Effector CD4-positive, alpha-beta T cell (primary cell): ENCODE measurements around the gene ARHGEF12.
"Not testable (repeated sequence)": the region's sequence is repeated elsewhere in the genome, so short reads cannot be mapped to it uniquely, and the experiment has no call there.

Source experiments
- DNase-seq: peaks from one replicate; pipeline ENCODE4 v3.0.0-alpha.2; 2020

ARHGEF12 gene

DNA sequence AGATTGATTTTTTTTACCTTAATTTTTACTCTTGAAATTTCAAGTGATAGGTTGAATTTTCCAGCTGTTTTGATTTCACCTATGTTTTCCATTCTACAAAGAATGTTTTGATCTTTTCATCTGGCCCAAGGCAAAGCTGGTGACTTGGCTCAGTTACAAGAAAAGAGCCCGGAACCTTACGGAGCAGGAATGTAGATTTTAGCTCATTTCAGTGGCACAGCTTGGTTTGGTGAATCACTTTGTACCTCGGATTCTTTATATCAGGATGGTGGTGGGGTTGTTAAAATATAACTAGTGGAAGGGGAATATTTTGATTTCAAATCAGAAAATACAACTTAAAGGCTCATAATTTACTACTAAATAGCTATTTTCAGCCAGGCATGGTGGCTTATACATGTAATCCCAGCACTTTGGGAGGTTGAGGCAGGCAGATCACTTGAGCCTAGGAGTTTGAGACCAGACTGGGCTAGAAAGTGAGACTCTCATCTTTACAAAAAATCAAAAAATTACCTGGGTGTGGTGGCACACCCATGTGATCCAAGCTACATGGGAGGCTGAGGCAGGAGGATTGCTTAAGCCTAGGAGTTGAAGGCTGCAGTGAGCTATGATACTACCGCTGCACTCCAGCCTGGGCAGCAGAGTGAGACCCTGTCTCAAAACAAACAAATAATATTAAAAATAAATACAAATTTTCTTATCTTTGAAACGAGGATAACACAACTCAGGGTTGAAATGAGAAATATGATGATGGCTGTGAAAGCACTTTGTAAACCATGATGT, 166.0 kb downstream of the ARHGEF12 start:
- no peak for DNase-seq

DNA sequence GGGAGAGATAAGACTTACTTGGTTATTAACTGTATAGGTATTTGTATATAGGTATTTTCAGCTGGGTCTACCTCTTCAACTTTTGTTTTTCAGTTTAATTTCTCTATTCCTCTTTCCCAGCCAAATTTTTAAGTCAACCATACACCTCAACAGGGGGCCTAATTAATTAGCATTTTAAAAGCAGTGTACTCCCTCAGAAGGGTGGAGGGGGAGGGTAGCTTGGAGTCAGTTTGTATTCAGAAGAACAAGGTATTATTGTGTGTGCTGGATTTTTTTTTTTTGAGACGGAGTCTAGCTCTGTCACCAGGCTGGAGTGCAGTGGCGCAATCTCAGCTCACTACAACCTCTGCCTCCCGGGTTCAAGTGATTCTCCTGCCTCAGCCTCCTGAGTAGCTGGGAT, 167.3 kb downstream of the ARHGEF12 start:
- not testable (repeated sequence) for DNase-seq

DNA sequence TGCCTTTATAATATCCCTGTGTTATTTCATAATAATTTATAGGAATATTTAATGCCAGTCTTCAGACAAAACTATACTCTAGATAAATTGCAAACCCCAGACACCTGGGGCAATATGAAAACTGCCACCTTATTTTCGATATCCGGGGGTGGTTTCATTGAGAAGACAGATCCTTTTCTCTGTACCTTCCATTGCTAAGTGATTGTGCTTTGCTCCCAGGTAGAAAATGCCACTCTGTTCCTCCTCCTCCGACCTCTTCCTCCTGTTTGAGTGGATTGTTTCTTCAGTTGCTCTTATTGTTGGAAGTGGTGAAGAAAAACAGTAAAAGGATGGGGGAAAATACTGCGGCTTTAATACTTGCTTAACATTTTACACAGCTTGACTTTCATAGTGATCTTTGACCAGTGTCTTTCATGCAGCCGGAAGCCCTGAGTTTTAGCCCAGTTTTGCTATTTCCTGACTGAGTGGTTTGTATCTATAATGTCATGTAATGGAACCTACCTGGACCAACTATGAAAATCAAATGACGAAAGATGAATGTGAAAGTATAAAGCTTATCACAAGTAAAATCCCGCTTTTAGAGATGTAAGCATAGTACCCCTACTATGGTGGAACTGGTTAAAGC, 169.7 kb downstream of the ARHGEF12 start:
- DNase-seq = no peak

DNA sequence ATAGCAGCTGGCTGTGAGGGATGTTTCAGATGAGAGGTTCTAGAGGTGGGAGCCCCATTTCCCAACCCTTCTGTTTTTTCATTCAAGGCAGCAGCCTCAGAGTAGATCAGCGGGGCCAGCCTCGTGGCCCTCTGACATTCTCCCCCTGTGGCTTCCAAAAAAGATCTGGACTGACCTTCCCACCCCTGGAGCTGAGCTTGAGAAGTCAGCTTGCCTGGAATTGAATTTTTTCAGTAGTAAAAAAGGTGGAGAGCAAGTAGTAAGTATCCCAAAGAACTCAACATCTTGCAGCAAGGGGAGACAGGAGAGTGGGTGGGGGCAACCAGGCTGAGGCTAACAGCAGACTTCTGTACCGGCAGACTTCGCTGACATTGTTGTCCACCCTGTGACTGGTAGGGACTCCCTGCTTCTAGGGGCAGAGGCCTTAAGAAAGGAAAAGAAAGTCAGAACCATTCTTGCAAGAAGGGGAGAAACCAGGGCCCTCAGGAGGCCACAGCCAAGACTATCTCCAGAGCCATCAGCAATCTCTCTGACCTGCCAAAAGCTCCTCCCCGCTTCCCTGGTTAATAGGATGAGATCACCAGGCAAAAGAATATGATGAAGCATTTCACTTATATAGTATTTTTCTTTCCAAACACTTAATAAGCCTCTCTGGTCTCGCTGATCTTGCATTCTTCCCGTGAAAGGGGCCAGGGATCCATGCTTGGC, 173.3 kb downstream of the ARHGEF12 start:
- no peak for DNase-seq

DNA sequence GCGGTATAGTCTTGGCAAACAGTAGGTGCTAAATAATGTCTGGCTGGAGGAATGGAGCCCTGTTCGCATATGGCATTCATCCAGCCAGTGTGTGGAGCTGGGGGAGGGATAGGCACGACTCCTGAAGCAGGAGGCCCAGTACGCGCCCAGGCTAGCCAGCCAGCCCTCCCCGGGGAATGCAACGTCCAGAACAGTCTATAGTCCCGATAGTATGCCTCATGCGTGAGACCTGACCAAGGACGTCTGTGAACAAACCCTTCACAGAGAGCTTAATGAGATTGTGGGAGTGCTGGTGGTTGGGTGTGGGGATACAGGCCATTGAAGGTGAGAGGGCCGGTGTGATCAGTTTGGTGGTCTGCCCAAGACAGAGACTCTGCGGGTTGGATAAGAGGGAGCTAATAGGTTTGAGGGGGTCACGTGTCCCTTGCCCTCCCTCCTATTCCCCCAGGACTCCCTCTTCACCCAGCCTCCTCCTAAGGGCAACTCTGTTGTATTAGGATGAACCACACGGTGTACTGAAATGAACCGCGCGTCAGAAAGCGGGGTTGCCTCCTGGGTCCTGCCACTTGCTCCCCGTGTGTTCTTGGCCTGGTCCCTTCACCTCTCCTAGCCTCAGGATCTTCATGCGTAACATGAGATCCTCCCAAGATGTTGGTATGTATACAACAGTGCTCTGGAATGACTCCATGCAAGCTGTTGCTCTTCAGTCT, 174.3 kb downstream of the ARHGEF12 start:
- DNase-seq = no peak

DNA sequence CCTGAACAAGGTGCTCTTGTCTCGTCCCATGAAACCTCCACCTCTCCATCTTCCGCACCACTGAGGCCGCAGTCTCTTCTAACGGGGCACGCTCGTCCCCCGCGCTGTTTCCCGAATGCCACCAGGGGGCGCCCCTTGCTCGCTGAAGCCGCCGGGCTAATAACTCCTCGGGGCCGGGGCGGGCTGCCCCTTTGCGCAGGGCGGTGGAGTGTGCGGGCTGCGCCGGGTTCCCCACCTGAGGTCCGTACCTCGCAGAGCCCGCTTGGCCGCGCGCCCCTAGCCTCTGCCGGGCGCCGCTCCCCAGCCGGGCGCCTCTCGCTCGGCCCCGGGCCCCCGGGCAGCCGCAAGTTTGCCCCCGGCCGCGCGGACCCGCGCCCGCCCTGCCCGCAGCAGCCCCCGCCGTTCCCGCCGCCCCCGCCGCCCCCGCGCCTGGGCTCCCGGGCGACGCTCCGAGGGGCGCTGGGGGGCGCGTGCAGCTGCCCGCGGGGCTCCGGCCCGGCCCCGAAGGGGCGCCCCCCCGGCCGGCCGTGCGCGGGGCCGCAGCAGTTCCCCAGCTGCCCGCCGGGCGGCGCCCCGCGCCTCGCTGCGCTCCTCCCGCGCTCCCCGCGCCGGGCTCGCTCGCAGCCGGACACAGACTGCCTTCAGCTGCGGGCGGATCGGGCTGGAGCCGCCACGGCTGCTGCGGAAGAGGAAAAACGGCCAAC, 175.1 kb downstream of the ARHGEF12 start, which contains the start of gene GRIK4:
Gene GRIK4 (plus strand): TSS at position 633 of the 704 bp plus-strand sequence. CDS start 148,571 bp downstream, outside the sequence.
- DNase-seq = peak; percentile 50

DNA sequence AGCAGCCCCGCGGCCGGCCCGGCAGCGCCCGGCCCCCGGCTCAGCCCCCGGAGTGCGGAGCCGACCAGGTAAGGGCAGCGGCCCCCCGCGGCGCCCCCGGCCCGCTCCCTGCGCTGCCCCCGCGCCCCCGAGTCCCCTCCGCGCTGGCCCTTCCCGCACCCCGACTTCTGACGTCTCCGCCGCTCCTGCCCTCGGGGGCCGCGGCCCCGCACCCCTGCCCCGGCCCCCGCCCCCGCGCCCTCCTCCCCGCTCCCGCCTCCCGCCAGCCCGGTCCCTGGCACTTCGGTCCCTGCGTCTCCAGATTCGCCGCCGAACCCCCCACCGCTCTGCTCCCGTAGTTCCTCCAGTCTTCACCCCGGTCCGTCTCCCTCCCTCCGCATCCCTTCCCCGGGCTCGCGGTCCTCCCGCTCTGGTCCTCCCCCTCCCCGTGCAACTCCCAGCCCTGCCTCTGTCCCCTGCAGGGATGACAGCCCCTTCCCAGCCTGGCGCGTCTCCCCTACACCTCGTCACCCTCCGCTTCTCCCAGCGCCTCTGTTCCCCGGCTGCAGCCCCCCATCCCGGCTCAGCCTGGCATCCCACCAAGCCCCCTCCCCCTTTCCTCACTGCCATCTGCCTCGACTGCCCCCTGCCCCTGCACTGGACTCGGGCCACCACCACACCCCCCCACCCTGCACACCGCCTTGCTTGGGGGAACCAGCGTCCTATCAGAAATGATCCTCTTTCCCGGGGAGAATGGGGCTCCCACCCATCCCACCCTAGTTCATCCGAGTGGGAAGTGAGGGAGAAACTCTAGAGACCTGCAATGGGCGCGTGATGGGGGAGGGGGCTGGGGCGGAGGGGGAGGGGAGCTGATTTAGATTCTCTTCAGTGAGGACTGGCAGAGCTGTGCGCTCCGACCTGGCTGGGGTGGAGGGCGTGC, 175.9 kb downstream of the ARHGEF12 start:
- no peak for DNase-seq

DNA sequence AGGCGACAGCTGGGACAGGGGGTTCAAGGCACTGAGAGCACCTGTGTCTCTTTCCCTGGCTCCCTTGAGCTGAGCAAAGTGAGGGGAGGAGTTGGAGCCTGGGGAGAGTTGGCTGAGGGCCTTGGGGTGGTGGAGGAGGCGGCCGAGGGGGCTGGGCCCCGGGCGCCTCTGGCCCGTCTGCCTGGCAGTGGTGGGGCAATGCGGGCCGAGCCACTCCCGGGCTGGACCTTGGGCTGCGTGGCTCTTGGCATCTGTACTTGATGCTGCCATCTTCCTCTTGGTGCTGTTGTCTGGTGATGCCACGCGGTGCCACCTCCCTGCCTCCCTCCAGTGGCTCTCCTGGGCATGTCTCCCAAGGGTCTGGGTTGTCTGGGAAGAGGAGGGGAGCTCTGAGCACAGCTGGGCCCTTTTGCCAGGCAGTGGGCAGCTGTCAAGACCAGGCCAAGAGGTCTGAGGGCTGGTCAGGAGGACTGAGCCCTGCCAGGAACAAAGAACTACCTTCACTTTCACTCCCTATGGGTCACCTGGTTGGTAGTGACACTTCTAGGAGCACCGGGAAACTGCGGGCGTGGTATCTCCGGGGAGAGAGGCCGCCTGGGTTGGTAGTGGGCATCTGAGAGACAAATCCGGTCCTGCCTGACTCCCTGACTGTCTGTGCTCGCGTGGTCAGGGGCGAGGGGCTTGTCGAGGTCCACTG, 176.7 kb downstream of the ARHGEF12 start:
- no peak for DNase-seq

DNA sequence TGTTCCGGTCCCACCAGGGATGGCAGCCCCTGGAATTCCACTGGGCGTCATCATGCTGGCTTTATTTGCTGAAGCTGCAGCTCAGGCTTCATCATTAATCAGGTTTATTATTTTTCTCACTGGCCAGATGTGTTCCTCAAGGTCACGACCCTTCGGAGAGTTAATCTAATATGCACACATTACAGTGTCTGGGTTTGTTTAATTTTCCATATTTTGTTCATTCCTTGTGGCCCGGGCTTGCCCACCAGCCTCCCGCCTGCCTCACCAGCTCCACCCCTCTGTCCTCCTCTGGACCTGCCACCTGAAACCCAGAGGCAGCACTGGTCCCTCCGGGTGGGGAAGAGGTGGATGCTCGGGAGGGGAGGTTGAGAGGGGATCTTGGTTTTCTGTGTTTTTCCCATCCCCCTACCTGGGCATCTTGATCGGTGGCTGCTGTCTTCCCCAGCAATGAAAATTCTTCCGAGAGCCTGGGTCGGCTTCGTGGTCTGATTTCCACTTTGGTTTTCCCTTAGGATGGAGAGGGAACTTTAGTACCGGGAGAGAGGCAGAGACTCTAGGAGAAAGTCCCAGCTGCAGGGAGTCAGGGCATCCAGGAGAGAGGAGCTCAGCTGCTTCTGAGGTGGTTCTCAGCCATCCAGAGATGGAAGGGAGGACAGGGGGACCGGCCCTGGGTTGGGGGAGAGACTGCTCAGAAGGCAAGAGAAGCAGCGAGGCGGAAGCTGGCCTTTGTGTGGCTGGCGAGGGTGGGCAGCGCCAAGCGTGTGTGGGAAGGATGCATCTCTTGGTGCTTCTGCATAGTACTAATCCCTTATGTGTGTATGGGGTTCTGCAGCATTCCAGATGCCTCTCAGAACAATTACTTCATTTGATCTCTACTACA, 177.5 kb downstream of the ARHGEF12 start:
- no peak for DNase-seq

DNA sequence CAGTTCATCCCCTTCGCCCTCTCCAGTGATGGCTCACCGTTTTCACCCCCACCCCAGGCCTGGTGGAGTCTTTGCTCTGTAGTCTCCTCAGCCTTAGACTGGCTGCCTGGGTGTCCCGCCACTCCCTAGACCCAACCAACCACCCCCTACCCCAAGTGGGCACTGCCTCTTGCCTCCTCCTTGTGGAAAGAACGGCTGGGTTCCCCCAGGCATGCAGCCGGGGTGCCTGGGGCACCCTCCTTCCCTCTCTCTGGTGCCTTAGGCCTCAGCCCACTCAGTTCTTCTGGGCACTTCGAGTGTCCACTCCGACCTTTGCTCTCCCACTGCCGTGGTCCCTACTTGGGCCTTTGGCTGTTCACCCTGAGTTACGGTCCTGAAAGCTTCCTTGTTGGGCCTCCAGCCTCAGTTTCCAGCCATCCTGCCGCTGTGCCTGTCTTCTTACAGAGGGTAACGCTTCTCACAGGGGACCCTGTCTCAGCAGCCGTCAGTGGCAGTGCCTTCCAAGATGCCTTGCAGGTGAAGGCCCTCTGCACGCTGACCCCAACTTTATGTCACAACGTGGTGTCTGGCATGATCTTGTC, 178.4 kb downstream of the ARHGEF12 start:
- no peak for DNase-seq

DNA sequence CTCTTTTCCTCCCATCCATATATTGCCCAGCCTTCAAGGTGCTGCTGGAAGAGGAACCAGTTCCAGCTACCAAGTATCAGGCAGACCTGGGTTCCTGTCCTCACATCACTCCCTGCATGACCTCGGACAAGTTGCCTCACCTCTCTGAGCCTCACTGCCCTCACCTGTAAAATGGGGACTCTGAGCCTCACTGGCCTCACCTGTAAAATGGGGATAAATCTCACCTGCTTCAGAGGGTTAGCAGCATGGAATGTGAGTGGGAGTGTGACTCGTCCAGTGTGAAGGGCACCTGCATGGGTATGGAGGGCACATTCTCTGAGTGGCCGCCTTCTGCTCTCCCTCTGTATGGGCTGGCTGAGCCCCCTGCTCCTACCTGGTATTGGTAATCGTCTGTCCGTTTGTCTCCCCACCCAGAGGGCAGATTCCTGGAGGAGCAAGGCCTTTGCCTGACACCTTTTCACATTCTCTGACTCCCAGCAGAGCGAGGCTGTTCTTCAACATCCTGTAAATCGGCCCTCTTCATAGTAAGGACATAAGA, 179.0 kb downstream of the ARHGEF12 start:
- DNase-seq = no peak

DNA sequence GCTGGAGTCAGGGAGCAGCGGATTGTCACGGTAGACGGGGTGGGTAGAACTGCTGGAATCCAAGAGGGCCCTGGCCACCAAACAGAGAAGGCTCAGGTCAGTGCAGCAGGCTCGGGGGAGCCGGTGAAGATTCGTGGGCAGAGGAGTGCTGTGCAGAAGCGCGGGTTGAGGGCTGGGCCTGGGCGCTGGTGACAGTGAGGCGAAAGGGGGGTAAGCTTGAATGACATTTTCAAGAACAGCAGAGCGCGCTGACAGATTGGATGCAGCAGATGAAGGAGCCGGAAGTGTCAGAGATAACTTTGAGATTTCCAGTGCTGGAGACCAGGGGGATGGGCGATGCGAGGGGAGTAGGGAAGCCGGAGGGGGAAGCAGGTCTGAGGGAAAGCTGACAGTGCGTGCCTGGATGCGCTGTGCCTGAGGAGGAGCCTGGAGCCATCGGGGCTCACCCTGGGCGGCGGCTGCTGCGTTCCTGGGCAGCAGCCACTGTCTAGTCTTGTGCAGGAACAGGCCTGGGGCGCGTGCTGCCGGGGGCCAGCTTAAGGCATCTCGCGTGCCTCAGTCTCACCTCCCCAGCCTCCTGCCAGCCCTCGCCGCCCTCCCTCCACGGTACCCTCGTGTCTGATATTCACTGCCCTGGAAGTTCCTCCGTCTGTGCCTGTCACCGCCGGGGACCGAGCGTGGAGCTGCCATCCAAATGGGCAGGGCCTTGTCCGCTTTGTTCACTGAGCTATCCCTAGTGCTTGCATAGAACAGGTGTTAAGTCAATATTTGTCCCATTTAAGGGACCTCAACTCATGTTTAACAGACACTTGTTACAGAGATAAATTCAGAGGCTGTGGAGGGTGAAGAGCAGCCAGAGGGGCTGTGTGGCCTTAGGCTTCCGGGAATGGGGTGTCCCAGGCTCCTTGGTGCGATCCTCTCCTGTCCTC, 180.5 kb downstream of the ARHGEF12 start:
- no peak for DNase-seq

DNA sequence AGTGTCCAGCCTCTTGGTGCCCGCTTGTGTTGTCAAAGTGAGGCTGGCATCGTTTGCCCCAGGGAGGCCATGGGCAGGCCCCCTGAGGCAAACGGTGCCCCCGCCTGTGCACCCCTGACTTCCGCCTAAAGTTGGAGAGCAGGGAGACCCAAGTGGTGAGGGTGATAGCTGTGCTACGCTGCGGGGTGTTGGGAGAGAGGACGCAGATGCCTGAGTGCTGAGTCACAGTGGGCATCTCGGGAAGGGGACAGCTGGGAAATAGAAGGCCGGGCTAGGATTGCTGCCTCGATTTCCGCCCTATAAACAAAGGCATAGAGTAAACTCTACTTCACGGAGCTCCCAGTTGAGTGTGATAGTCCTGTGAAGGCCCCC, 181.2 kb downstream of the ARHGEF12 start:
- DNase-seq = no peak

DNA sequence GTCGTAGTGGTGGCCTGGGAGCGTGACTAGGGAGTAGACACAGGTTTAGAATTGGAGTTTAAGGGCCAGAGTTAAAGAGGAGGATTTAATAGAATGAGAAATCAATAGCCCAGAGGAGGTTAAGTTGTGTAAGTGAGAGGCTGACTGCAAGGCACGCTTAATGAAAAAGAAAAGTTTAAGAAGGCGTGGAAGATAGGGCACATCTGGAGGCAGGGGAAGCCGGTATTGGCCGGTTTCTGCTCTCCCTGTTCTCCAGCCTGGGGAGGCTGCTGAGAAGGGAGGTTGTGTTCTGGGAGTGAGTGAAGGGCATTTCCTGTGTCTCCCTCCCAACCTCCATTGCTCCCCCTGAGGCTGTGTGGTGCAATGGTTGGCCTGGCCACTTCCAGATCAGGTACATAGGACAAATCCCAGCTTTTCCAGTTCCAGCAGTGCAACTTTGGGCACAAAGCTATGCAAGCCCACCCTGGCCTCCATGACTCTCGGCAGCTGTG, 181.6 kb downstream of the ARHGEF12 start:
- no peak for DNase-seq

DNA sequence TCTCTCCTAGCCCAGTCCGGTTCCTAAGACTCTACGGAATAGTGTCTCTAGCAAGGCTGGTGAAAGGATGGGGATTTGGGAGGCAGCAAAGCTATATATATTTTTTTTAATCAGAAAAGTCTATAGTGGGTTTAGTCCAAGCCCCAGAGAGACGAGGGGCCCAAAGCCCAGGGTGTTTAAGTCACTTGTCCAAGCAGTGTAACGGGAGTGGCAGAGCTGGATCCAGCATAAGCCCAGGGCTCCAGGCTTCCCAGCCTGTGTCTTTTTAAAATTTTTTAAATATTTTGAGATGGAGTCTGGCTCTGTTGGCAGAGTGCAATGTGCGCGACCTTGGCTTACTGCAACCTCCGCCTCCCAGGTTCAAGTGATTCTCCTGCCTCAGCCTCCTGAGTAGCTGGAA, 182.1 kb downstream of the ARHGEF12 start:
- DNase-seq = no peak

DNA sequence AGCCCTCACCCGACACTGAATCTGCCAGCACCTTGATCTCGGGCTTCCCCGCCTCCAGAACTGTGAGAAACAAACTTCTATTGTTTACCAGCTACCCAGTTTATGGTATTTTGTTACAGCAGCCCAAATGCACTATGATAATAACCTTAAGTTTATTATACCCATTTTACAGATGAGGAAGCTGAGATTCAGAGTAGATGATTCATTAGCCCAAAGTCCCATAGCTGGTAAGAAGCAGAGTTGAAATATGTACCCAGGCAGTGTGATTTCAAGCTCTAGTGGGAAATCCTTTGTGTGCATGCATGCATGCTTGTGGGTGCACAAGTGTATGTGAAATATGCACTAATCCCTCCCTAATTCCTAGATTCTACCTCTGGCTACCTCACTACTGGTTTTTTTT, 183.3 kb downstream of the ARHGEF12 start:
- DNase-seq = no peak

DNA sequence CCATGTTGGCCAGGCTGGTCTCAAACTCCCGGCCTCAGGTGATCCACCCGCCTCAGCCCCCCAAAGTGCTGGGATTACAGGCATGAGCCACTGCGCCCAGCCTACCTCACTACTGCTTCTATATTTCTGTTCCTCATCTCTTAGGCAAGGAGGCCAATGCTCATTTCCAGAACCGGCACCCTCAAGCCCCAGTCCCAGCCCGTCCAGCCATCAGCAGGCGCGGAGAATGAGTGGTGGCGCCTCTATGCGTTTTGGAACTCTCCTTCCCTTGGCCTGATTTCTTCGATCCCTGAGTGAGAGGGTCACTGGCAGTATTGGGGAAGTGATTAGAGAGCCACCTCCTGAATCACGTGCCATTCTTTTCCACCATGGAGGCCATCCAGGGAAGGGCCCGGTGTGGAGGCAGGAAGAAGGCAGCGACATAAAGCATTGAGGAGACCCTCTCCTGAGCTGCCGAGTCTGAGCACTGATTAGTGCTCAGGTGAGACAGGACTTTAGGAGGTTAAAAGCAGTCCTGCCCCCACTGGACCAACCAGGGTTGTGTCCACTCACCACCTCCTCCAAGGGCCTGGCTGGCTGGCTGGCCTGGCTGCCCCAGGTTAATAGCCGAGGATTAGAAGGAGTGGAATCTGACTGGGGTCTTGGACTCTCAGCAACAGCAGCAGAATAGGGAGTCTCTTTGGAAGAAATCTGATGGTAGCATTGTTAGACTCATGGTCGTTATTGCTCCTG, 184.0 kb downstream of the ARHGEF12 start:
- no peak for DNase-seq
